ENCODE data around the gene GPSM3. TPM values are rescaled to one million over a fixed set of nuclear protein-coding genes. Genes with fewer than 3 reads are reported as not detected.

The GPSM3 gene
- polyA plus RNA-seq, 10 donors: 5.0 to 17.7 (median 7.4) TPM

DNA sequence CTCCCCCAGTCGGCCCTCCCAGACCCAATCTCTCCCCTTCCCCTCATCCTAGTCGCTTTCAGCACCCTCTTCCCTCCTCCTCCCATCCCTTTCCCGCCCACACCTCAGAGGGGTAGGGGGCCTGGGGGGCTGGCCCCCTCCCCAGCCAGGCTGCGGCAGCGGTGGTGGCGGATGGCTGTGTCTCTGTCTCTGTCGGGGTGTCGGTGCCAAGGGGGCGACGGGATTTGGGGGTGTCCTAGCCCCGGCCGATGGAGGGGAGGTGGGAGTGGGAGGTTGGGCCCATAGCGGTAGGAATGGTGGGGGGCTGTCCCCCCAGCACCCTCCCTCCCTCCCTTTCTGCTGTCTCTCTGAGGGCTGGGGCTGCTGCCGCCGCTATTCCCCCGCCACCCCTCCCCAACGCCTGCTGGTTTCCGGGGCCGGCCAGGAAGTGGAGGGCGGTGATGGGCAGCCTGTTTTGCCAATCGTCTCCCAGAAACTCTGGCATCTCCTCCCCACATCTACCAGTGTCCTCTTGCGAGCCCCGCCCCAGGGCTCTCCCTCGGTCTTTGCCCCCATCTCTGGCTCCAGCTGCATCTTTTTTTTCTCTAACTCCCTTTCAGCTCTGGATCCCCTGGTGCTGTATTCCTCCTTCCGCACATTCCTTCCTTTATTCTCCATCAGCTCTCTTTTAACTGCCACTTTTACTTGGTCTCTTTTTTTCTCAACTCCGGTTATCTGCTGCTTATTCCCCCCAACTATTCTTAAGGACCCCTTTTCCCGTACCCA, 16.6 kb downstream of the GPSM3 start, which contains the start of gene AGPAT1:
Gene AGPAT1, minus strand, starts transcription at position 374 of the 765 bp plus-strand sequence. CDS start 4,588 bp downstream, outside the sequence.
- DNase-seq: peak; percentile 97 to 99 (median 98)

DNA sequence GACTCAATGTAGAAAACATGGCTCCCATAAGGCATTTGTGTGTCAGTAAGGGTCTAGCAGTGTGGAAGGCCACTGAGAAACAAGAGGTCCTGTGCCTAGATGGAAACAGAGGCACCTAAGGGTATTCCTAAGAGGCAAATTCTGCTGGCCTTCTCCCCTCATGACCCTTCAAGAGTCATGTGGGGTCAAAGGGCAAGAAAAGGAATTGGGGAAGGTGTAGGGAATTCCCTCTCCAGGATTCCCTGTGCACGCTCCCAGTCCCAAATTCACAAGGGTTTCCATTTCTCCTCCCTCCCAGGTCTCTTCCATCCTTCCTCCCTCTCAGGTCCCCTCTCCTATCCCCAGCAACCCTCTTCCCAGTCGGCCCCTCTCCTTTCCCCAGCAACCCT, 17.1 kb downstream of the GPSM3 start:
- DNase-seq: no peak

DNA sequence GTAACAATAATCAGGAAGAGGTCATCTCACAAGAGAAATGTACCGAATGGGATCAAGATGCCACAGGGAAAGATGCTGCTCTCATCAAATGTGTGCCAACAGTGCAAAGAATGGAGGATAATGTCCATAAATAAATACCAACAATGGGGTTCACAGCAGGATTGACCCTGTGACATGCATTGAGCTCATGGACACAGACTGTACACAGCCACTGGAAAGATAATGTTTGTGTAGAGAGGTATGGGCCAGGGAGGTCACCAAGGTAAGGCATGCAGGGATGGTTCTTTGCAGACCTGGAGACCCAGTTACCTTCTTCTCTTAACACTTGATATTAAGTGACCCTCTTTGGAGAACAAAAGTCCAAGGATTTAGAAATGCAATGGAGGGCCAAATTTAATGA, 18.0 kb downstream of the GPSM3 start:
- DNase-seq: peak in 1 of 3 donors; percentile 0

DNA sequence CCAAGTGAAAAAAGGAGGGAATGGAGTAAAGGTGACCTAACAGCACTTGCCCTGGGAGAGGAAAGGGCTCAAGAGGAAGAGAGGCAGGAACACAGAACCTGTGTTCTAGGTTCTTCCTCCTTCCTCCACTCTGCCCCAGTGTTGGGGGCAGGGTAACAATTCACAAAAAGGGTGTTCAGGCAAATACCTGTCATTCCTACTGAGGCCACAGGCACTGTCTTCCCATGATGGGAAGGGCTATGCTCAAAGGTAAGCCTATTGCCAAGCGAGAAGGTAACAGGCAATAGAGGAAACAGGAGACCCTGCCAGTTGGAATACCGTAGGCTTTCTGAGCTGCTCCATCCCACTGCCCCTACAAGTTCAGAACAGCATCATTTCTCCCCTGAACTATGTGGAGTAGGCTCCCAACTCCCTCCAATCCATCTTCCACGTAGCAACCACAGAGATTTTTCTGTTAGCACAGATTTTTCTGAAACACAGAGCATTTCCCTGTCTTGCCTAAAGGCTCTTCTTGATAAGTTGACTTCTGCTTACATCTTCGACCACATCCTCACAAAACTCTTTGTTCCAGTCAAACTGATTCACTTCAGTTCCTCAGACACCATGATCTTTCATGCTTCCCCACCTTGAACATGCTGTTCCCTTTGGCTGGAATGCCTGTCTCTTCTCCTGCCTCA, 19.3 kb downstream of the GPSM3 start:
- DNase-seq: peak in 1 of 3 donors; percentile 1

DNA sequence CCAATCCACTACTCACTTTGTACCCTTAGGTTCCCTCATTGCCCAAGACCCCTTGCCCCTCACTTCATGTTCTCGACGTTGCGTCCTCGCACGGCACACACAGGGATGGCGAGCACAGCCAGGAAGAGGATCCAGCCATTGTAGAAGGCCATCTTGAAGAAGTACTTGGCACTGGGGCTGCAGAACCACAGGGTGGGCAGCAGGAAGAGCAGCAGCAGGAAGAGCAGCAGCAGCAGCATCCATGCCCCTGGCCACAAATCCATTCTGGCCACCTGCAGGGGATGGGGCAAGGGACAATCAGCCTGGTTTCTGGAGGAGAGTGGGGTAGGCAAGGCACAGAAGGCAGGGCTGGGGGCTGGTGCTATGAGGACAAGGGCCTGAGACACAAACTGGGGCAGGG, 21.2 kb downstream of the GPSM3 start:
- no peak for DNase-seq

DNA sequence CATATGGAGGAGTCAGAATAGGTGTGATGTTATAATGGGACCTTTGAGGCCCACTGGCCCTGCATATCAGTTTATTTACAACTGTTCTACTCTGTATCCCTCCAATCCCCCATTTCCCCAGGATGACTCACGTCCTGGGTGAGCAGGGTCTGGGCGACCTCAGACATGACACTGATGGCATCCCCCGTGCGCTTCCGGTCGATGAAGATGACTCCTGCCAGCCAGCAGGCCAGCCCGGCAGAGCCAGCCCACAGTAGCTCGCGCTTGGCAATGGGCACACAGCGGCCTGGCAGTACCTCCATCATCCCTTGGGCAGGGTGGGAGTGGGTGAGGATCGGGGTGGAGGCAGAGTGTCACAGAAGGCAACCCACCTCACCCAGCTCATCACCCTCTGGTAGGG, 22.1 kb downstream of the GPSM3 start:
- DNase-seq: no peak

DNA sequence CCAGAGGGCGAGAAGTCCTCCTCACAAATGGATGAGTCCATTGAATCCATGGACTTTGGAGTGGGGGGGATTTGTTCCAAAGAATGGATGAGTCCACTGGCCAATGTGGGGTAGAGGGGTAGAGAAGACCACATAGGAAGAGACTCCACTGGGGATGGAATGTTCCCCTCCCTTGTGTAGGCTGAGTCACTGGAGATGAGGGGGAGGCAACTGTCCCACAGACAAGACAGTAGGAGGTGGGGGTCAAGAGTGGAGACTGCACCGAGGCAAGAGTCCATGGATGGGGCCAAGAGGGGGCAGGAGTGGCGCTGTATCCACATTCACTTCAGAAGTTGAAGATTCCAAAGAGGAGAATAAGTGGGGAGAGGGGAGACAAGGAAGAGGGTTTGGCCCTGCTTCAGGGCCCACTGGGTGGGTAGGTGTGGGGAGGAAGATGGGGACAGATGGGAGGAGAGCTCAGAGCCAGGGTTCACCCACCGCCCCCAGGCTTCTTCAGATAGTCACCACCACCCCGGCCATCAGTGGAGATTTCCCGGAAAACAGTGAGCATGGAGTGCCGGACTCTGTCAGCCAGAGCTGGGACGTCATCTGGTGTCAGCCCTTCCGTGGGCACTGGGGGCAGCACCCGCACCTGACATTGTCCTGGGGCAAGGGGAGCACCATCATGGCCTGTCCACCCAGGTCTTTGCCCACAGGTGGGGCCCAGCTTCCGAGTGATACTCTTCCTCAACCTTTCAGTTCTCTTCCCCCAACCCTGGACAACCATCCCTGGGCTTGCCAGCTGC, 23.4 kb downstream of the GPSM3 start:
- no peak for DNase-seq

DNA sequence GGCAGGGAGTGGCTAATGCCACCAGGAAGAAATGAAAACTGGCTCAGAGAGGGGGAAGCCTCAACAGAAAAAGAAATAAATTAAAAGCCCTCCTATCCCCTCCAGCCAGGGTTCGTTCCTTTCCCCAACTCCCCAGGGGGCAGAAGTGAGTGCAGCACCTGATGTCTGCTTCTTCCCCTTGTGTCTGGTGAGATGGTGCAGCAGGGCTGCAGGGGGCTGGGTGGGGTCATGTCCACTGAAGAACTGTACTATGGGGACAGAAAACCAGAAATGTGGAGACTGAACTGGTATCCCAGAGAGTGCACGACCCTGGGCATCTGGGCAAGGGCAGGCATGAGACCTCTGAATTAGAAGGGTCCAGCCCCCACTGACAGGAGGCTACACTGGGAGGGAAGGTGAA, 24.1 kb downstream of the GPSM3 start:
- DNase-seq: no peak

DNA sequence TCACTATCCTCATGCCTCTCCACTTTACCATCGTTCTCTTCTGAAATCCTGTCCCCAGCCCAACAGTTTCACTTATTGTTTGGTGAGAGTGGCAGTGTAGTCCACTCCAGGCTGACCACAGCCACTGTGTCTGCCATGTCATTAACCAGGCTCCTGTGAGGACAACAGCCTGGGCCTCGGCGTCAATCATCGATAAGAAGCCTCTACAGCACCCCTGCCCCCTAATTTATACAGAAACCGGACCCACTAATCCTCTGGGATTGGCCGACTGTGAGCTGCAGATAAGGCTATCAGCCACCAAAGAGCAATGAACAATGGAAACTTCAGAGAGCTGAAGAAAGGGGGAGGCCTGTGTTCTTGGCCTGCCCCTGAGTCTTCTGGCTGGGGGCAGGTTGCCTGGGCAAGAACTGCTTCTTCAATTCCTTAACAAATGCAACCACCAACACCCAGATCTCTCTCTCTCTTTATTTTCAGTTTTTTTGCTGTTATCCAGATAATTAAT, 24.6 kb downstream of the GPSM3 start:
- DNase-seq: no peak

DNA sequence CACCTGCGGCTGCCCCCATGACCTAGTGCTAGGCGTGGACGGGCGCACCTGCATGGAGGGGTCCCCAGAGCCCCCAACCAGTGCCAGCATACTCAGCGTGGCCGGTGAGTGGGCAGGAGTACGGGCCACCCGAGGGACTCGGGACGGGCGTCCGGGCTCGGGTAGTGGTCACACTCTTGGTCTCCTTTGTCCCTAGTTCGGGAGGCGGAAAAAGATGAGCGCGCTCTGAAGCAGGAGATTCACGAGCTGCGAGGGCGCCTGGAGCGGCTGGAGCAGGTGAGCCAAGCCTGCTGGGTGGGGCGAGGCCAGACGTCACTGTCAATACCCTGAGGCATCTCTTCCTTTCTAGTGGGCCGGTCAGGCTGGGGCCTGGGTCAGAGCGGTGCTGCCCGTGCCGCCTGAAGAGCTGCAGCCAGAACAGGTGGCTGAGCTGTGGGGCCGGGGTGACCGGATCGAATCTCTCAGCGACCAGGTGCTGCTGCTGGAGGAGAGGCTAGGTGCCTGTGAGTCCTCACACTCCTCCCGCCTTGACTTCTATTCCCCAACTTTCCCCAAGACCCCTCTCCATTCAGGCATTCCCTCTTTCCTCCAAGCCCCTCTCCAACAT, 25.2 kb downstream of the GPSM3 start:
- no peak for DNase-seq

DNA sequence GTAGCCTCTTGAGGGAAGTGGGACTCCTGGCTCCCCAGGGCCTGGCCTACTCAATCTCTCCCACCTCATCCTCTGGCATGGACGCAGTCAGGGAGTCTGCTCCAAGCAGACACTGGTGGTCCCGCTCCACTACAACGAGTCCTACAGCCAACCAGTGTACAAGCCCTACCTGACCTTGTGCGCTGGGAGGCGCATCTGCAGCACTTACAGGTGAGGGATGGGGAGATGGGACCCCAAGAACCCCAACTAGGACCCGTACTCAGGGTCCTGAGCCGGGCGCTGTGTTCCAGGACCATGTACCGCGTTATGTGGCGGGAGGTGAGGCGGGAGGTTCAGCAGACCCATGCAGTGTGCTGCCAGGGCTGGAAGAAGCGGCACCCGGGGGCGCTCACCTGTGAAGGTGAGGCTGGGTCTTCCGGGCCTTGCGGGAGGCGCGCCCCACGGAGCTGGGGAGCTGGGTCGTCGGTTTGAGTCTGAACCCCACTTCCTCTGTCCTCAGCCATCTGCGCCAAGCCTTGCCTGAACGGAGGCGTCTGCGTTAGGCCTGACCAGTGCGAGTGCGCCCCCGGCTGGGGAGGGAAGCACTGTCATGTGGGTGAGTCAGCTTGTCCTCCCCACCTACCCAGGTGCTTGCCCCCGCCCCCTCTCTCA, 25.9 kb downstream of the GPSM3 start:
- DNase-seq: no peak

DNA sequence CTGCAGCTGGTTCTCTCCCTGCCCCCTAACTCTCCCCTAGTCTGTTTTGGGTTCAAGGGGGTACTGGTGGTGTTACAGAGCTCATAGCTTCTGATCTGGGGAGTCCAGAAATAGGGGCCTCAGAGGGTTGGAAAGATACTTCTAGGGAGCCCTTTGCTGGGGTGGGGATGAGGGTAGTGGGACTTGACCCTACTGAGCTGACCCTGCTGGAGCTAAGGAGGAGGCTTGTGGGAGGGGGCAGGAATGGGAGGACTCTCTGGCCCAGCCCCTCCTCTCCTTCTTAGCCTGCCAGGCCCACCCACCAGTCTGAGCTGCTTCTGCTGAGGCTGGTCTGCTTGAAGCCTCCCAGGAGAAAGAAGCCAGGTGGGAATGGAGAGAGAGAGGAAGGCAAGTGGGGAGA, 28.1 kb downstream of the GPSM3 start, which contains the start of gene EGFL8:
Gene EGFL8, plus strand, starts transcription at position 301 of the 400 bp plus-strand sequence. CDS start 1,571 bp downstream, outside the sequence.
- no peak for DNase-seq

DNA sequence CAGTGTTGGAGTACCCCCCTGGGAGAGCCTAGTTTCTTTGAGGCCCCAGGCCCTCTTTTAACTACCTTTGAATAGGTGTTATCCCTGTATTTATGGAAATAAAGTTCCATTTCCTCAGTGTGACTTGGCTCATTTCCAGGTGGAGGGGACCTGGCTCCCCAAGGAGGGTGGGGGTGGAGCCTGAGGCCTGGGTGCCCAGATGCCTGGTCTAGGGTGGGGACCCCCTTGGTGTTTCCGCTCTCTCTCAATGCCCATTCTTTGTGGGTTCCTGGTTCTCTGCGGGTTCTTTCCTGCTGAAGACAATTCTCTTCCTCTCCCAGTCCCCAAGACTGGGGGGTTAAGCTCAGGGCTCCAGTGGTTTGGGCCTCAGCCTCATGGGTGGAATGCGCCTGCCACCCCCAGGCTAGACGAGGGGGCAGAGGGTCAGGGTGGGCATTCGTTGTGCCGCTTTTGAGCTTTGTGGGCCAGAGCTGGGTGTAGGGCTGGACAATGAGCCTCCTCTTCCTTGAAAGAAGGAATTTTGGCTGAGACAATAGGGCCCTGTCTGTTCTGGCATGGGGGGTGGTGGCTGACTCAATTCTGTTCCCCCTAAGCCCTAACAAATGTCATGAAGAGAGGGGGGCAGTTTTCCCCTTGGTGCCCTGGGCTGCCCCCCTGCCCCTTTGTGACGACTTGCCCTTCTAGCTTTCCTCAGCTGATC, 28.7 kb downstream of the GPSM3 start:
- DNase-seq: no peak

DNA sequence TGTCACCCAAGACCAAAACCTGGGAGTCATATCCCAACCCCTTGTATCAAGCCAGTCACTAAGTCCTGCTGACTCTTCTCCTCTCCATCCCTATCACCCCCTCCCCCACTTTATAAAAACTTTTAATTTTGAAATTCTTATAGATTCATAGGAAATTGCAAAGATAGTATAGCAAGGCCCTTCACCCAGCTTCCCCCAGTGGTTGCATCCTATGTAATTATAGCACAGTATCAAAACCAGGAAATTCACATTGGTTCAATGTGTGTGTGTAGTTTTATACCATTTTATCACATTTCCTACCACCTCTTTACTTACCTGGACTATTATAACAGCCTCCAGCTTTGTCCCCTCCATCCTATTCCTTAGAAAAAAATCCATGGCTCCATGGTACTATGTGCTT, 34.4 kb downstream of the GPSM3 start:
- DNase-seq: no peak

DNA sequence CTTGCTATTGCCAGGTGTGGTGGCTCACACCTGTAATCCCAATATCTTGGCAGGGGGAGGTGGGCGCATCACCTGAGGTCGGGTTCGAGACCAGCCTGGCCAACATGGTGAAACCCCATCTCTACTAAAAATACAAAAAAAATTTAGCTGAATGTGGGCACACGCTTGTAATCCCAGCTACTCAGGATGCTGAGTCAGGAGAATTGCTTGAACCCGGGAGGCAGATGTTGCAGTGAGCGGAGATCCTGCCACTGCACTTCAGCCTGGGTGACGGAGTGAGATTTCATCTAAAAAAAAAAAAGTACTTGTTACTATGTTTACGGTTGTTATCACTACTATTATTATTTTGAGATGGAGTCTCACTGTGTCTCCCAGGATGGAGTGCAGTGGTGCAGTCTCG, 35.6 kb downstream of the GPSM3 start:
- DNase-seq: no peak

DNA sequence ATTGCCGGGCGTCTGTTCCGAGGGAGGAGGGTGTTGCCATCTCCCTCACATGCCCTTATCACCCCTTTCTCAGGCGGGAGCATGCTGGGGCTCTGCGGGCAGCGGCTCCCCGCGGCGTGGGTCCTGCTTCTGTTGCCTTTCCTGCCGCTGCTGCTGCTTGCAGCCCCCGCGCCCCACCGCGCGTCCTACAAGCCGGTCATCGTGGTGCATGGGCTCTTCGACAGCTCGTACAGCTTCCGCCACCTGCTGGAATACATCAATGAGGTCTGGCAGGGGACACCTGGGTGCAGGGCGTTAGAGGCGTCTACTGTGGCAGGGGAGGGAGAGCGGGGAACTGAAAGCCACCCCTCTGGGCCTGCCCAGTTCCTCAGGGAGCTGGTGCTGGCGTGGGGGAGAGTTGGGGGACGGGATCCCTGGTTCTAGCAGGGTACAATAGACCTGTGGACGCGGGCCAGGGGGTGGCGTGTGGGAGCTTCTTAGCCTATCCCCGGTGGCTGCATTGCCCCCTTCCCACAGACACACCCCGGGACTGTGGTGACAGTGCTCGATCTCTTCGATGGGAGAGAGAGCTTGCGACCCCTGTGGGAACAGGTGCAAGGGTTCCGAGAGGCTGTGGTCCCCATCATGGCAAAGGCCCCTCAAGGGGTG, 37.8 kb downstream of the GPSM3 start:
- peak; percentile 70 to 88 (median 73) for DNase-seq

DNA sequence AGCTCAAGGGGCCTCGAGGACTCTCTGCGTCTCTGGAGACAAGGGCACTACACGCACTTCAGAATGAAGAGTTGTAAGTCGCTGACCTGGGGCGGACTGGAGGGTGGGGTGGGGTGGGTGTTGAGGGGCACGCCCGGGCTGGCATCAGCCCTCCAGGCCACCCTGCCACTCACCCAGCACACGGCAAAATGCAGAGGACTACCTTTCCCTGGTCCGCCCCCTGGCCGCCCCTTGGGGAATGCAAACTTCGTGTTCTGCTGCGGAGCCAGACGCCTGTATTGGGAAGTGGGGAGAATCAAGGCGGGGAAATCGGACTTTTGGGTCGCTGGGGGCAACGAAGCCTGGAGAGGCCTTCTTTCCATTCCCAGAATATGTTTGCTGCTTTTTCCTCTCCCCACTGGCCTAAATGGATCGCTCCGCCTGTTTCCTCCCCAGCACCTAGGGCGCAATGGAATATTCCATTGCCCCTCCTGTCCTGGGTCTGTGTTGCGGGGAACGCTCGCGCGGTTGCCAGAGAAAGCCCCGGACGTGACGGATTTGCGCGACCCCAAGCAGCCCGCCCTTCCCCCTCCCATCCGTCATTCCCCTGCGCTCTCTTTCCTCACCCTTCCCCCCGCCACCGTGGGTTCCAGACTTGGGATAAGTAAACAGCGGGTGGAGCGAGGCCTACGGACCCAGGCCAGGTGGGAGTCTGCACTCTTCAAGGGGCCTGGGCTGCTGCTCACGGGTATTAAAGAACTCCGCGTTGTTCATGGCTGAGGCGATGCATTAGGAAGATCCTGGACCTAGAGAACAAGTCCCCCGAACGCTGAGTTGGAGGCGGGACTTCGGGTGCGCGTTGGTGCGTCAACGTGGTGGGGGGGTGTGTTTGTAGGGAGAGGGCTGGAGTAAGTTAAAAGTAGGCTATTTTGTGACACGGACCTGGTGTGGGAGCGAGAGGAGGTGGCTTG, 38.6 kb downstream of the GPSM3 start, which contains the start of gene PPT2:
Gene PPT2, plus strand, starts transcription at position 578 of the 950 bp plus-strand sequence. CDS start 454 bp downstream, outside the sequence.
- peak; percentile 94 to 98 (median 96) for DNase-seq

DNA sequence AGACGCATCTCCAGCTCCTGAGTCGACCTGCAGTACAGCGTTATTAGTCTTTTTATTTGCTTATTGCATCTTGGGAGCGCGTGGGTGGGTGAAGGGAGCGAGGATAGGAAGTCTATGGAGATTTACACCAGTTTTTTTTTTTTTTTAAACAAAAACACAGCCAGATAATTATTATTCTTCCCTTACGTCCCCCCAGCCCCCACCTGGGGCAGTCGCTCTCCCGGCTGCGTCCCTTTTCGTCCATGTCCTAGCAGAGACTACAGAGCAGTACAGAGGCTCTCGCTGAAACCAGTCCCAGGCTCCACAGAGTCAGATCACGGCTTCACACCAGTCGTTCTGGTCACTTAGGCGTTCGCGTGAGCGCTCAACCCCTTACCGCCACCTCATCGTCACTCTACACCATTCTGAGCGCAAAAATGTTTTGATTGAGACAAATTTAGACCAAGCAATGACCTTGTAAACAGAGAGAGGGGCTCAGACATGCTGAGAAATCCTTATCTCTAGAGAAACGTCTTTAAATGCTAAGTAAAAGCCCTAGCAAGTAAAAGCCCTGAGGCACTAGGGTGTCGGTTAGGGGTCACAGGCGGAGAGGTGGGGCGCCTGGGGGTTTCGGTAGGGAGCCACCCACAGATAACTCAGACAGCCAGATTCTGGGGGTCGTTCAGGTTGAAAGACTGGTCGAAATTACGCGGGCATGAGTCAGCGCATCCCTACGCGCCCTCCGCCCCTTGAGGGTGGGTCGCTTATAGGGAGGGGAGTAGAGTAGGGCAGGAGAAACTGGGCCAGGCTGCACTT, 39.5 kb downstream of the GPSM3 start:
- DNase-seq: peak in 2 of 3 donors; percentile 32 to 65

Data from muscle of back (tissue), 11 donors.